Right renal cortex interstitium (tissue), 3 donors: ENCODE data around the gene FARP1. TPM values are rescaled to one million over a fixed set of nuclear protein-coding genes. Genes with fewer than 3 reads are reported as not detected.
"Not testable (repeated sequence)": the region's sequence is repeated elsewhere in the genome, so short reads cannot be mapped to it uniquely, and the experiment has no call there.

Source experiments
- DNase-seq, 3 donors: peaks; one replicate each; pipeline ENCODE4 v3.0.0-alpha.2; 2013; ENCODE audit warnings: low read depth in 3 of 3, low spot score in 2 of 3
- polyA plus RNA-seq, 3 donors: library from polyadenylated mRNA; unstranded; fragments of 120-200 nt; gene quantifications; one replicate each; pipeline ENCODE4 v1.2.1, GENCODE V29; 2013; ENCODE audit not compliant: insufficient read length in 3 of 3

FARP1 gene
- polyA plus RNA-seq, 3 donors: 256 to 276 (median 265) TPM

- DNase-seq: no peak
These were observed 79.2 kb downstream of the FARP1 start for GRCh38 chr13:98222081-98222554.

GRCh38 chr13:98222816-98223215 lies 79.9 kb downstream of the FARP1 start:
- DNase-seq: no peak

- DNase-seq: no peak
These were observed 80.8 kb downstream of the FARP1 start for GRCh38 chr13:98223741-98224140.

GRCh38 chr13:98224557-98224956 lies 81.7 kb downstream of the FARP1 start:
- no peak for DNase-seq

GRCh38 chr13:98225036-98225940 lies 82.4 kb downstream of the FARP1 start:
- no peak for DNase-seq

DNA sequence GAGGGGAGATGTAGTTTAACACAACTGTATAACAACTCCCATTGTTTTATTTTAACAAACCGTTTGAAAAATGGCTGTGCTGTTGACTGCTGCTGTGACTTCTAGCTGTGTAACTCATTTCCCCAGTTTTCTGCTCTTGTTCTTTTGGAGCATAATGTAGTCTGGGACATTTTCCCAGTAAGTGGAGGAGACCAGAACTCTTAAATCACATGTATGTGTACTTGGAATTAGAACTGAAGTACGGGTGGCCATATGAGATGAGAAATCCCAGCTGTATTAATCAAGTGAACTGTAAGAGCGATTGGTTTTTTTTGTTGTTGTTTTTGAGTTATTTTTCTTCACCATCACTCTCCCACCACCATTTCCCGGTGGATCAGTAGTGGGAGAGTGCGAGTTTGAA lies 83.6 kb downstream of the FARP1 start:
- DNase-seq: no peak

DNA sequence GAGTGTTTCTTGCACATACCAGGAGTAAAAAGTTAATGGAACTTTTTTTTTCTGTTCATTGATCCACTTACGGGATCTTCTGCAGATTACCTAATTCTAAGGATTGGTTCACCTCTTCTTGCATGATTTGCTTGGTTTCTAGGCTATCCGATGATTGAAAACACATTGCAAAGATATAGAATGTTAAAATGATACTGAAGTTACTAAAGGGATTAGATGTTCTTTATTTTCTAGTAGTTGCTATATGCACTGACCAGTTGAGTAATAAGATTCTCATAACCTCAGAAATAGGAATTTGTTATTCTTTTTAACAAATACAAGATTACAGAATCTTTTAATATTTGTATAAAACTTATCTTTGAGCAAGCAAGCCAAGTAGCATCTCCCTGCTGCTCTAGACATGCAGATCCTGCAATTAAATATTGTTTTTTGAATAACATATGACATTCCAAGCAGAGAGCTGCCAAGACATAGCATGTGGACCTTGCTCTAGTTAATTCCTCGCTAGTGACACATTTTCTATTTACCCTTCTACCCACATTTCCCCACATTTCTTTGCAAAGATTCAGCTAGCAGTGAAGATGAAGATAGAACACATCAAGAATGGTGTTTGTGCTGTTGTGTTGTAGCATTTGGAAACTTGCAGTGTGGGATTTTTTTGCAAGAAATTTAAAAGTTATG lies 85.9 kb downstream of the FARP1 start:
- DNase-seq: no peak

DNA sequence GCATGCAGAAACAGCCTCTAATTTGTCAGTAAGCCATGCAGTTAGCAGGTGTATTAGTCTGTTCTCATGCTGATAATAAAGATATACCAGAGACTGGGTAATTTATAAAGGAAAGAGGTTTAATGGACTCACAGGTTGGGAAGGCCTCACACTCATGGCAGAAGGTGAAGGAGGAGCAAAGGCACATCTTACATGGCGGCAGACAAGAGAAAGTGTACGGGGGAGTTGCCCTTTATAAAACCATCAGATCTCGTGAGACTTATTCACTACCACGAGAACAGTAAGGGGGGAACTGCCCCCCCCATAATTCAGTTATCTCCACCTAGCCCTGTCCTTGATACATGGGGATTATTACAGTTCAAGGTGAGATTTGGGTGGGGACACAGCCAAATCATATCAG lies 87.9 kb downstream of the FARP1 start:
- not testable (repeated sequence) for DNase-seq

GRCh38 chr13:98232456-98232855 lies 89.6 kb downstream of the FARP1 start:
- DNase-seq: no peak

- no peak for DNase-seq
These were observed 90.2 kb downstream of the FARP1 start for GRCh38 chr13:98233127-98233526.

GRCh38 chr13:98234348-98234747 lies 91.5 kb downstream of the FARP1 start:
- DNase-seq: no peak

DNA sequence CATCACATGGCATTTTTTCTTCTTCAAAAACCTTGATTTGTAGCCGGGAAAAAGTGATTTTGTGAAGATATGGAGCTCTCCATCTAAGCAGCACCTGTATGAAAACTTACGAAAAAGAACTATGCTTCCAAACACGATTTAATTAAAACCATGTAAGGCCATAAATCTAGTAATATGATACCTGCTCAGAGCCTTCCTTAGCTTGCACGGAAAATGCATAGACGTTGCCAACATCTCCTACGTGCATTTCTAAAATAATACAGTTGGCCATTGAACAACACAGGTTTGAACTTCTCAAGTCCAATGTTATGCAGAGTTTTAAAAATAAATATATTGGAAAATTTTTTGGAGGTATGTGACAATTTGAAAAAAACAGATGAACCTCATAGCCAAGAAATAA lies 93.3 kb downstream of the FARP1 start:
- no peak for DNase-seq

DNA sequence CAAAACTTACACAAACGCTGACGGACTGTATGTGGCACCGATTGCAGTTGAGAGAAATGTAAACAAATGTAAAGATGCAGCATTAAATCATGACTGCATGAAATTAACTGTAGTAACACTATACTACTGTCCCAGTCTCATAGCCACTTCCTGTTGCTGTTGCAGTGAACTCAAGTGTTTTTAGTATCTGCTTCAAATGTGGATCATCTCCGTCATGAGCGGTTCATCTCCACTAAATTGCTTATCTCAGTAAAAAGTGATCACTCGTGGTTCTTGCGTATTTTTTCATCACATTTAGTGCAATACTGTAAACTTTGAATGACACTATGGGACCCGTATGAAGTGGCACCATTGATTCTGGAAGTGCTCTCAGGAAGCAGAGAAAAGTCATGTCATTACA lies 94.4 kb downstream of the FARP1 start:
- no peak for DNase-seq

- DNase-seq: no peak
These were observed 96.5 kb downstream of the FARP1 start for GRCh38 chr13:98239162-98240076.

GRCh38 chr13:98240135-98240534 lies 97.2 kb downstream of the FARP1 start:
- no peak for DNase-seq

GRCh38 chr13:98240974-98241373 lies 98.1 kb downstream of the FARP1 start:
- no peak for DNase-seq

GRCh38 chr13:98241976-98242375 lies 99.1 kb downstream of the FARP1 start:
- no peak for DNase-seq

DNA sequence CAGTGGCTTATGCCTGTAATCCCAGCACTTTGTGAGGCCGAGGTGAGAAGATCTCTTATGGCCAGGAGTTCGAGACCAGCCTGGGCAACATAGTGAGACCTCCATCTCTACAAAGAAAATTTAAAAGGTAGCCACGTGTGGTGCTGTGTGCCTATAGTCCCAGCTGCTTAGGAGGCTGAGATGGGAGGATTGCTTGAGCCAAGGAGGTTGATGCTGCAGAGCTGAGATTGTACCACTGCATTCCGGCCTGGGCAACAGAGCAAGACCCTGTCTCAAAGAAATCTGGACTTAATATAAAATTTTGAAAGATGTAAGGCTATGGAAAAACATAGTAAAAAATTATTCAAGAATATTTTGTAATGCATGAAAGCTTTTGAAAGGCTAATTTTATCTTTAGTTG lies 99.5 kb downstream of the FARP1 start:
- DNase-seq: no peak

- no peak for DNase-seq
These were observed 101.0 kb downstream of the FARP1 start for GRCh38 chr13:98243929-98244272.

DNA sequence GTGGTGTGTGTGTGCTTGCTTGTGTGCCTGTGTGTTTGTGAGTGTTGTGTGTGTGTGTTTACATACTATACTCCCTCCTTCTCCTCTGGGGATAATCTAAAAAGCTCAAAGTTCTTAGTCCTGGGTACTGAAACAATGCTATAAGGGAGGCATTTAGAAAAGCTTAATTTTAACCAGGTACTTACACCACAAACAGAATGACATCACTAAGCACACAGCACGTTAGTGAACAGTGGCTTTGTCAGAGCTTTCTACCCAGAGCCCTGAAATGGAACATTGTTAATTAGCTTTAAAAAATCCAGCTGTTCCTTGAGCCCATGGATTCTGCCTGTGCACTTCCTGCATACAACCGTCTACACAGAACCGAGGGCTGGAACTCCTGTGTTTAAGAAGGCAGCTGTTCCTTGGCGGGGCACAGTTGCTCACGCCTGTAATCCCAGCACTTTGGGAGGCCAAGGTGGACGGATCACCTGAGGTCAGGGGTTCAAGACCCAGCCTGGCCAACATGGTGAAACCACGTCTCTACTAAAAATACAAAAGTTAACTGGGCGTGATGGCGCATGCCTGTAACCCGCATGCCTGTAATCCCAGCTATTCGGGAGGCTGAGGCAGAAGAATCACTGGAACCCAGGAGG lies 103.8 kb downstream of the FARP1 start:
- no peak for DNase-seq

GRCh38 chr13:98251708-98252107 lies 108.8 kb downstream of the FARP1 start:
- DNase-seq: no peak
